Liver (tissue), 9 donors: ENCODE data around the gene DOC2B. TPM values are rescaled to one million over a fixed set of nuclear protein-coding genes. Genes with fewer than 3 reads are reported as not detected.

Experiments used
- DNase-seq: peaks from one replicate; pipeline ENCODE4 v3.0.0-alpha.2; 2017; ENCODE audit warnings: low spot score
- H3K27ac ChIP-seq, 2 donors: one replicate each; pipeline ENCODE4 v1.7.0; 2013; ENCODE audit warnings: inconsistent platforms in 2 of 2, low read length in 2 of 2, control low read depth in 1 of 2, low read depth in 1 of 2, mild to moderate bottlenecking in 1 of 2
- H3K27me3 ChIP-seq, 4 donors: one replicate each; pipeline versions ENCODE4 v1.6.1 to v1.7.0; 2013; ENCODE audit warnings: low read length in 3 of 4, inconsistent platforms in 1 of 4, mild to moderate bottlenecking in 1 of 4, moderate library complexity in 1 of 4; ENCODE audit not compliant: control insufficient read depth in 4 of 4, insufficient read depth in 4 of 4
- H3K36me3 ChIP-seq, 4 donors: one replicate each; pipeline versions ENCODE4 v1.6.1 to v1.7.0; 2013; ENCODE audit warnings: low read length in 3 of 4, mild to moderate bottlenecking in 3 of 4, low read depth in 1 of 4, moderate library complexity in 1 of 4; ENCODE audit not compliant: control insufficient read depth in 4 of 4, insufficient read depth in 3 of 4
- H3K4me1 ChIP-seq, 4 donors: one replicate each; pipeline versions ENCODE4 v1.6.1 to v1.7.0; 2013; ENCODE audit warnings: low read length in 3 of 4, mild to moderate bottlenecking in 3 of 4, moderate library complexity in 1 of 4; ENCODE audit not compliant: control insufficient read depth in 4 of 4, insufficient read depth in 4 of 4
- H3K4me3 ChIP-seq, 3 donors: one replicate each; pipeline versions ENCODE4 v1.6.1 to v1.7.0; 2013; ENCODE audit warnings: low read length in 3 of 3, control low read depth in 1 of 3, low read depth in 1 of 3, mild to moderate bottlenecking in 1 of 3
- H3K9ac ChIP-seq, 2 donors: one replicate each; pipeline ENCODE4 v1.7.0; 2013; ENCODE audit warnings: low read length in 2 of 2, mild to moderate bottlenecking in 2 of 2, moderate library complexity in 2 of 2, control low read depth in 1 of 2, low read depth in 1 of 2
- H3K9me3 ChIP-seq, 4 donors: one replicate each; pipeline versions ENCODE4 v1.6.1 to v1.7.0; 2013; ENCODE audit warnings: low read length in 3 of 4; ENCODE audit not compliant: control insufficient read depth in 4 of 4
- EGR1 ChIP-seq, 2 donors: IDR thresholded peaks; 2 replicates each; pipeline ENCODE4 v1.6.1; 2016 to 2018; ENCODE audit warnings: antibody characterized with exemption in 2 of 2, low read depth in 2 of 2
- FOXA1 ChIP-seq: IDR thresholded peaks from 2 replicates; pipeline ENCODE4 v1.6.1; 2016; ENCODE audit warnings: antibody characterized with exemption
- FOXA2 ChIP-seq: IDR thresholded peaks from 2 replicates; pipeline ENCODE4 v1.6.1; 2016; ENCODE audit warnings: antibody characterized with exemption
- GABPA ChIP-seq, 2 donors: IDR thresholded peaks in 1 of 2; conservative IDR thresholded peaks in 1 of 2; 2 replicates each; pipeline ENCODE4 v1.6.1; 2016; ENCODE audit warnings: antibody characterized with exemption in 2 of 2, mild to moderate bottlenecking in 1 of 2, moderate library complexity in 1 of 2
- HNF4A ChIP-seq, 2 donors: conservative IDR thresholded peaks; 2 replicates each; pipeline ENCODE4 v1.6.1; 2016; ENCODE audit warnings: antibody characterized with exemption in 2 of 2, mild to moderate bottlenecking in 2 of 2
- HNF4G ChIP-seq: IDR thresholded peaks from 2 replicates; pipeline ENCODE4 v1.6.1; 2016; ENCODE audit warnings: antibody characterized with exemption
- JUND ChIP-seq, 2 donors: IDR thresholded peaks; 2 replicates each; pipeline ENCODE4 v1.6.1; 2016; ENCODE audit warnings: antibody characterized with exemption in 2 of 2
- NR2F2 ChIP-seq: IDR thresholded peaks from 2 replicates; pipeline ENCODE4 v1.6.1; 2016; ENCODE audit warnings: antibody characterized with exemption
- RAD21 ChIP-seq, 2 donors: IDR thresholded peaks; 2 replicates each; pipeline ENCODE4 v1.6.1; 2016; ENCODE audit warnings: antibody characterized with exemption in 2 of 2, mild to moderate bottlenecking in 2 of 2
- REST ChIP-seq: IDR thresholded peaks from 2 replicates; pipeline ENCODE4 v1.6.1; 2016; ENCODE audit warnings: antibody characterized with exemption, mild to moderate bottlenecking
- RXRA ChIP-seq, 2 donors: IDR thresholded peaks; 2 replicates each; pipeline ENCODE4 v1.6.1; 2017 to 2018; ENCODE audit warnings: antibody characterized with exemption in 2 of 2, mild to moderate bottlenecking in 1 of 2
- SP1 ChIP-seq: IDR thresholded peaks from 2 replicates; pipeline ENCODE4 v1.6.1; 2018; ENCODE audit warnings: antibody characterized with exemption, mild to moderate bottlenecking
- TAF1 ChIP-seq: conservative IDR thresholded peaks from 2 replicates; pipeline ENCODE4 v1.6.1; 2016; ENCODE audit warnings: antibody characterized with exemption, mild to moderate bottlenecking
- YY1 ChIP-seq: IDR thresholded peaks from 2 replicates; pipeline ENCODE4 v1.6.1; 2016; ENCODE audit warnings: antibody characterized with exemption, mild to moderate bottlenecking
- ZBTB33 ChIP-seq: IDR thresholded peaks from 2 replicates; pipeline ENCODE4 v1.6.1; 2016; ENCODE audit warnings: antibody characterized with exemption
- WGBS: extraction: QIAGEN DNeasy Blood & Tissue Kit; methylation state at CpG from one replicate; pipeline ENCODE4 v1.1.7; 2013; 5-methylcytosine and 5-hydroxymethylcytosine counted together
- polyA plus RNA-seq, 2 donors: library from polyadenylated mRNA; stranded (reverse) in 1 of 2; unstranded in 1 of 2; fragments of 200-250 nt in 1 of 2; fragments of >200 nt in 1 of 2; fragmentation: Nextera tagmentation in 1 of 2; extraction: Ambion mirVana in 1 of 2; gene quantifications; one replicate each; pipeline versions ENCODE4 v1.2.1 to v1.2.3, GENCODE V29; 2013 to 2015
- total RNA-seq, 2 donors: library from RNA; depleted of rRNA; stranded (reverse); fragments of >200 nt; gene quantifications; one replicate each; pipeline ENCODE4 v1.2.3, GENCODE V29; 2014
- TF ChIP-seq, protein P1 (sequence below): IDR thresholded peaks from 2 replicates; pipeline ENCODE4 v1.6.1; 2016; ENCODE audit warnings: antibody characterized with exemption
- TF ChIP-seq, protein P2 (sequence below): IDR thresholded peaks from 2 replicates; pipeline ENCODE4 v1.6.1; 2016; ENCODE audit warnings: antibody characterized with exemption
- TF ChIP-seq, protein P3 (sequence below): fragments of 150-350 bp; IDR thresholded peaks from 2 replicates; pipeline ENCODE4 v1.5.1; 2017; ENCODE audit warnings: improper control_type of control experiment, low read depth, low read length; ENCODE audit not compliant: missing input control
- donor health status: healthy.
- donor health status: healthy.
- donor health status: healthy.
- donor health status: healthy.
- donor health status: healthy.

Gene DOC2B
- total and polyA plus RNA-seq, 4 donors, result 0.08 to 1.0 (median 0.61) TPM

GRCh38 chr17:162689-163088, 18.8 kb downstream of the DOC2B start (continued):
- TF ChIP-seq REST, result no peak
- TF ChIP-seq RXRA (IDR thresholded peaks at IDR 0.05), result no peak
- TF ChIP-seq HNF4A (conservative IDR thresholded peaks at IDR 0.05), result no peak
- TF ChIP-seq JUND (IDR thresholded peaks at IDR 0.05), result no peak
- TF ChIP-seq GABPA (IDR thresholded peaks at IDR 0.05 in 1 of 2, conservative IDR thresholded peaks at IDR 0.05 in 1 of 2), result no peak
- TF ChIP-seq NR2F2, result no peak
- TF ChIP-seq HNF4G, result no peak

- Histone ChIP-seq H3K9ac (no peak overlapping the region), H3K4me1 (no peaks in the 10 kb centered on the region), H3K4me3 (no peak overlapping the region), H3K36me3 (no peaks in the 10 kb centered on the region), H3K9me3 (no peaks in the 10 kb centered on the region), H3K27me3 (no peaks in the 10 kb centered on the region), H3K27ac (no peak overlapping the region)
- TF ChIP-seq FOXA1 (no peak), REST (no peak), FOXA2 (no peak), GABPA (IDR thresholded peaks at IDR 0.05 in 1 of 2, conservative IDR thresholded peaks at IDR 0.05 in 1 of 2) (no peak), RAD21 (IDR thresholded peaks at IDR 0.05) (no peak), SP1 (no peak), JUND (IDR thresholded peaks at IDR 0.05) (no peak), YY1 (no peak), HNF4A (conservative IDR thresholded peaks at IDR 0.05) (no peak), NR2F2 (no peak), EGR1 (IDR thresholded peaks at IDR 0.05; ENCODE audit: low read depth in 2 of 2) (no peak), TAF1 (no peak), HNF4G (no peak), RXRA (IDR thresholded peaks at IDR 0.05) (no peak), ZBTB33 (no peak)
- TF ChIP-seq, protein P1, sequence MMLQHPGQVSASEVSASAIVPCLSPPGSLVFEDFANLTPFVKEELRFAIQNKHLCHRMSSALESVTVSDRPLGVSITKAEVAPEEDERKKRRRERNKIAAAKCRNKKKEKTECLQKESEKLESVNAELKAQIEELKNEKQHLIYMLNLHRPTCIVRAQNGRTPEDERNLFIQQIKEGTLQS, result no peak
- TF ChIP-seq, protein P2, sequence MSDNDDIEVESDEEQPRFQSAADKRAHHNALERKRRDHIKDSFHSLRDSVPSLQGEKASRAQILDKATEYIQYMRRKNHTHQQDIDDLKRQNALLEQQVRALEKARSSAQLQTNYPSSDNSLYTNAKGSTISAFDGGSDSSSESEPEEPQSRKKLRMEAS, result no peak
- TF ChIP-seq, protein P3, sequence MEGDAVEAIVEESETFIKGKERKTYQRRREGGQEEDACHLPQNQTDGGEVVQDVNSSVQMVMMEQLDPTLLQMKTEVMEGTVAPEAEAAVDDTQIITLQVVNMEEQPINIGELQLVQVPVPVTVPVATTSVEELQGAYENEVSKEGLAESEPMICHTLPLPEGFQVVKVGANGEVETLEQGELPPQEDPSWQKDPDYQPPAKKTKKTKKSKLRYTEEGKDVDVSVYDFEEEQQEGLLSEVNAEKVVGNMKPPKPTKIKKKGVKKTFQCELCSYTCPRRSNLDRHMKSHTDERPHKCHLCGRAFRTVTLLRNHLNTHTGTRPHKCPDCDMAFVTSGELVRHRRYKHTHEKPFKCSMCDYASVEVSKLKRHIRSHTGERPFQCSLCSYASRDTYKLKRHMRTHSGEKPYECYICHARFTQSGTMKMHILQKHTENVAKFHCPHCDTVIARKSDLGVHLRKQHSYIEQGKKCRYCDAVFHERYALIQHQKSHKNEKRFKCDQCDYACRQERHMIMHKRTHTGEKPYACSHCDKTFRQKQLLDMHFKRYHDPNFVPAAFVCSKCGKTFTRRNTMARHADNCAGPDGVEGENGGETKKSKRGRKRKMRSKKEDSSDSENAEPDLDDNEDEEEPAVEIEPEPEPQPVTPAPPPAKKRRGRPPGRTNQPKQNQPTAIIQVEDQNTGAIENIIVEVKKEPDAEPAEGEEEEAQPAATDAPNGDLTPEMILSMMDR, result no peak
- WGBS, result 90% methylated on average over 10 of the region's 10 CpGs
- no peak for DNase-seq
These were observed 20.0 kb downstream of the DOC2B start for GRCh38 chr17:161481-161880.
